IPS-20b (cell line): ENCODE measurements around the gene LRR1.
"Not testable (repeated sequence)": the region's sequence is repeated elsewhere in the genome, so short reads cannot be mapped to it uniquely, and the experiment has no call there.

ENCODE experiments used
- H3K27ac ChIP-seq: one replicate; pipeline ENCODE4 v1.5.1; 2013; ENCODE audit warnings: low read length
- H3K27me3 ChIP-seq: 2 replicates; pipeline ENCODE4 v1.6.1; 2013; ENCODE audit warnings: mild to moderate bottlenecking, low read length, inconsistent platforms; ENCODE audit not compliant: insufficient read depth
- H3K36me3 ChIP-seq: 2 replicates; pipeline ENCODE4 v1.6.1; 2013; ENCODE audit warnings: low read depth, mild to moderate bottlenecking, inconsistent platforms, low read length, moderate library complexity; ENCODE audit not compliant: insufficient read depth
- H3K4me1 ChIP-seq: 2 replicates; pipeline ENCODE4 v1.6.1; 2013; ENCODE audit warnings: mild to moderate bottlenecking, control low read depth, inconsistent platforms, low read length, moderate library complexity; ENCODE audit not compliant: insufficient read depth
- H3K4me3 ChIP-seq: 2 replicates; pipeline ENCODE4 v1.5.1; 2013; ENCODE audit warnings: mild to moderate bottlenecking, low read length, inconsistent platforms
- H3K9ac ChIP-seq: 2 replicates; pipeline ENCODE4 v1.6.1; 2013; ENCODE audit warnings: low read depth, mild to moderate bottlenecking, inconsistent platforms, low read length, moderate library complexity
- H3K9me3 ChIP-seq: 2 replicates; pipeline ENCODE4 v1.6.1; 2013; ENCODE audit warnings: mild to moderate bottlenecking, low read depth, low read length, inconsistent platforms; ENCODE audit not compliant: insufficient read depth

LRR1 gene

GRCh38 chr14:49593016-49593415, 5.7 kb upstream of the LRR1 start:
- Histone ChIP-seq H3K27me3 (no peaks in the 10 kb centered on the region), H3K9ac (no peak overlapping the region), H3K4me3 (no peak overlapping the region), H3K27ac (no peak overlapping the region), H3K36me3 (no peaks in the 10 kb centered on the region), H3K9me3 (no peaks in the 10 kb centered on the region), H3K4me1 (no peaks in the 10 kb centered on the region)

GRCh38 chr14:49594347-49595091, 4.2 kb upstream of the LRR1 start:
- H3K27ac ChIP-seq: no peak overlapping the region
- no peak overlapping the region for H3K4me3 ChIP-seq
- no peaks in the 10 kb centered on the region for H3K27me3 ChIP-seq
- no peak overlapping the region for H3K9ac ChIP-seq
- H3K36me3 ChIP-seq: no peaks in the 10 kb centered on the region
- H3K9me3 ChIP-seq: no peaks in the 10 kb centered on the region
- H3K4me1 ChIP-seq: no peaks in the 10 kb centered on the region

- no peaks in the 10 kb centered on the region for H3K27me3 ChIP-seq
- H3K36me3 ChIP-seq: peaks cover 20% of the 10 kb centered on the region
- H3K9me3 ChIP-seq: no peaks in the 10 kb centered on the region
- H3K4me1 ChIP-seq: no peaks in the 10 kb centered on the region
- peak overlapping the region; percentile 99 for H3K4me3 ChIP-seq
- H3K27ac ChIP-seq: peak overlapping the region; percentile 64
- H3K9ac ChIP-seq: peak overlapping the region; percentile 99
These were observed 603 bp upstream of the LRR1 start for GRCh38 chr14:49598189-49598484.

- Histone ChIP-seq H3K4me1 (no peaks in the 10 kb centered on the region), H3K27ac (no peak overlapping the region), H3K9me3 (no peaks in the 10 kb centered on the region), H3K27me3 (no peaks in the 10 kb centered on the region), H3K4me3 (no peak overlapping the region), H3K36me3 (peaks cover 56% of the 10 kb centered on the region), H3K9ac (no peak overlapping the region)
These were observed 8.8 kb downstream of the LRR1 start for GRCh38 chr14:49607583-49607982.

- H3K36me3 ChIP-seq: peaks cover 37% of the 10 kb centered on the region
- no peaks in the 10 kb centered on the region for H3K4me1 ChIP-seq
- H3K9ac ChIP-seq: no peak overlapping the region
- H3K9me3 ChIP-seq: no peaks in the 10 kb centered on the region
- H3K27me3 ChIP-seq: no peaks in the 10 kb centered on the region
- no peak overlapping the region for H3K27ac ChIP-seq
- no peak overlapping the region for H3K4me3 ChIP-seq
These were observed 13.5 kb downstream of the LRR1 start for GRCh38 chr14:49612251-49612650.

- Histone ChIP-seq H3K27ac (no peak overlapping the region), H3K4me1 (no peaks in the 10 kb centered on the region), H3K27me3 (no peaks in the 10 kb centered on the region), H3K9ac (no peak overlapping the region), H3K36me3 (peaks cover 37% of the 10 kb centered on the region), H3K4me3 (no peak overlapping the region), H3K9me3 (no peaks in the 10 kb centered on the region)
These were observed 13.9 kb downstream of the LRR1 start for GRCh38 chr14:49612671-49613070.

- Histone ChIP-seq H3K9ac (no peak overlapping the region), H3K27ac (no peak overlapping the region), H3K27me3 (no peaks in the 10 kb centered on the region), H3K36me3 (peaks cover 42% of the 10 kb centered on the region), H3K4me1 (no peaks in the 10 kb centered on the region), H3K4me3 (no peak overlapping the region), H3K9me3 (no peaks in the 10 kb centered on the region)
These were observed 15.5 kb downstream of the LRR1 start for GRCh38 chr14:49614196-49614595.

GRCh38 chr14:49615776-49616175, 17.0 kb downstream of the LRR1 start:
- H3K4me1 ChIP-seq: no peaks in the 10 kb centered on the region

GRCh38 chr14:49617852-49618519, 19.2 kb downstream of the LRR1 start:
- Histone ChIP-seq H3K27ac (no peak overlapping the region), H3K4me1 (0 out of 2 replicates have a peak, but pooled peaks cover 4% of the 10 kb centered on the region), H3K27me3 (no peaks in the 10 kb centered on the region), H3K4me3 (peak overlapping the region; percentile 32; the same call in 1 of the 2 replicates), H3K9ac (no peak overlapping the region), H3K36me3 (peaks cover 34% of the 10 kb centered on the region), H3K9me3 (no peaks in the 10 kb centered on the region)

More at GRCh38 chr14:49615776-49616175, 17.0 kb downstream of the LRR1 start:
- Histone ChIP-seq H3K27me3 (no peaks in the 10 kb centered on the region), H3K27ac (no peak overlapping the region), H3K4me3 (no peak overlapping the region), H3K9ac (no peak overlapping the region), H3K9me3 (no peaks in the 10 kb centered on the region), H3K36me3 (peaks cover 37% of the 10 kb centered on the region)

- Histone ChIP-seq H3K4me3 (peak overlapping the region; percentile 99), H3K9ac (peak overlapping the region; percentile 97), H3K27ac (peak overlapping the region; percentile 86), H3K36me3 (peaks cover 30% of the 10 kb centered on the region)
- not testable (repeated sequence) for H3K9me3 ChIP-seq, H3K27me3 ChIP-seq, H3K4me1 ChIP-seq
These were observed 20.5 kb downstream of the LRR1 start for GRCh38 chr14:49619273-49619672.

- H3K4me3 ChIP-seq: peak overlapping the region; percentile 99
- no peaks in the 10 kb centered on the region for H3K9me3 ChIP-seq
- H3K4me1 ChIP-seq: 0 out of 2 replicates have a peak, but pooled peaks cover 4% of the 10 kb centered on the region
- peaks cover 25% of the 10 kb centered on the region for H3K36me3 ChIP-seq
- peak overlapping the region; percentile 97 for H3K9ac ChIP-seq
- no peaks in the 10 kb centered on the region for H3K27me3 ChIP-seq
- H3K27ac ChIP-seq: peak overlapping the region; percentile 86
These were observed 21.0 kb downstream of the LRR1 start for GRCh38 chr14:49619730-49620129.
